Thymus (tissue), 11 donors: Measurements from ENCODE around the gene DIP2B. TPM values are rescaled to one million over a fixed set of nuclear protein-coding genes. Genes with fewer than 3 reads are reported as not detected.

Experiments used
- DNase-seq, 9 donors: peaks; one replicate each; pipeline ENCODE4 v3.0.0-alpha.2; 2013; ENCODE audit warnings: low spot score in 9 of 9, low read depth in 6 of 9, missing footprints in 1 of 9
- H3K27ac ChIP-seq, 2 donors: one replicate each; pipeline ENCODE4 v1.5.1; 2013; ENCODE audit warnings: control low read depth in 1 of 2, low read depth in 1 of 2, low read length in 1 of 2, mild to moderate bottlenecking in 1 of 2, moderate library complexity in 1 of 2
- H3K27me3 ChIP-seq, 2 donors: one replicate each; pipeline ENCODE4 v1.5.1; 2013; ENCODE audit warnings: low read length in 1 of 2; ENCODE audit not compliant: control insufficient read depth in 2 of 2, insufficient read depth in 1 of 2
- H3K36me3 ChIP-seq, 2 donors: one replicate each; pipeline ENCODE4 v1.5.1; 2013; ENCODE audit warnings: low read length in 1 of 2, mild to moderate bottlenecking in 1 of 2, moderate library complexity in 1 of 2; ENCODE audit not compliant: control insufficient read depth in 2 of 2, insufficient read depth in 2 of 2
- H3K4me1 ChIP-seq, 2 donors: one replicate each; pipeline ENCODE4 v1.5.1; 2013; ENCODE audit warnings: low read length in 2 of 2; ENCODE audit not compliant: control insufficient read depth in 2 of 2, insufficient read depth in 2 of 2
- H3K4me3 ChIP-seq, 2 donors: one replicate each; pipeline ENCODE4 v1.5.1; 2013; ENCODE audit warnings: low read length in 2 of 2, control low read depth in 1 of 2, mild to moderate bottlenecking in 1 of 2
- H3K9me3 ChIP-seq, 2 donors: one replicate each; pipeline ENCODE4 v1.5.1; 2013; ENCODE audit warnings: low read length in 1 of 2, mild to moderate bottlenecking in 1 of 2; ENCODE audit not compliant: control insufficient read depth in 2 of 2, insufficient read depth in 1 of 2
- WGBS: extraction: QIAGEN DNeasy Blood & Tissue Kit; methylation state at CpG from one replicate; pipeline ENCODE4 v1.1.7; 2013; 5-methylcytosine and 5-hydroxymethylcytosine counted together
- polyA plus RNA-seq: library from polyadenylated mRNA; stranded (reverse); fragments of 200-250 nt; gene quantifications from one replicate; pipeline ENCODE4 v1.2.3, GENCODE V29; 2013
- total RNA-seq: library from RNA; stranded (reverse); fragments of 120-200 nt; gene quantifications from one replicate; pipeline ENCODE4 v1.2.4, GENCODE V29; 2013
- donor health status: healthy.

DIP2B gene
- total and polyA plus RNA-seq, 2 donors, result 8.9 to 12.7 TPM

DNA sequence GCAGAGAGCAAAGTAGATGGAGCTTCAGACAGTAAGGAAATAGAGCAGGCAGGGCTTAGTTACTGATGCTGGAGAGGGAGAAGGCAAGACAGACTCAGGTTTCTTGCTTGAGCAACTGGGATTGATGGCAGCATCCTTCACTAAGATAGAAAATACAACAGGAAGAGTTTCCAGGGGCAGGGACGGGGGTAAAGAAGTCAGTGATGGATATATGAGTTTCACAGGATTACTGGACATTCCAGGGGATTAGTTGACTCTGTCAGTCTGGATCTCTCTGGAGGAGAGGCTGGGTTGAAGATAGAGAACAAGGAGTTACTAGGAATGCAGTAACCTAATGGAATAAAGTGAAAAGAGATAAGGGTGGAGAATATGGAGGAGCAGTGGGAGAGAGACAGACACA, 184.7 kb downstream of the DIP2B start:
- no peaks in the 10 kb centered on the region for H3K27me3 ChIP-seq
- no peaks in the 10 kb centered on the region for H3K4me1 ChIP-seq
- peaks cover 7 to 56% of the 10 kb centered on the region in 2 donors for H3K36me3 ChIP-seq
- no peak overlapping the region for H3K4me3 ChIP-seq
- no peak for DNase-seq
- WGBS, result 93% methylated on average over 1 of the region's 1 CpG
- no peaks in the 10 kb centered on the region for H3K9me3 ChIP-seq
- H3K27ac ChIP-seq, result no peak overlapping the region

DNA sequence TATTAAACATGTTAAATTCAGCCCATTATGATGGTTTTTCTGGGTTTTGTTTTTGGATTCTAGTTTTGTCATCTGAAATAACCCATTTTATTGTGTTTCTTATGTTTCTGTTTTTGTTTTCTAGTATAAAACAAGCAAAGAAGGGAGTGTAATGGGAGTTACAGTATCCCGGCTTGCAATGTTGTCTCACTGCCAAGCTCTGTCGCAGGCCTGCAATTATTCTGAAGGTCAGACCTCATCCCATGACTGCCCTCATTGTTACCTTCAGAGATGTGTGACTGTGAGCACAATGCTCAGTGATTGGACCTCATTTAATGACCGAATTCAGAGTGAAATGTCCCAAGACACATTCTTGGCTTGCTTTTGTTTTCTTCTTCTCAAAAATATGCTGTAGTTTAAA, 186.1 kb downstream of the DIP2B start:
- WGBS, result 98% methylated on average over 3 of the region's 3 CpGs
- H3K27ac ChIP-seq, result no peak overlapping the region
- peaks cover 13 to 67% of the 10 kb centered on the region in 2 donors for H3K36me3 ChIP-seq

GRCh38 chr12:50695961-50696360, 191.2 kb downstream of the DIP2B start:
- DNase-seq, result no peak
- Histone ChIP-seq H3K27ac (no peak overlapping the region), H3K4me1 (no peaks in the 10 kb centered on the region), H3K27me3 (no peaks in the 10 kb centered on the region), H3K4me3 (no peak overlapping the region), H3K9me3 (no peaks in the 10 kb centered on the region), H3K36me3 (peaks cover 49 to 80% of the 10 kb centered on the region in 2 donors)
- 91% methylated on average over 4 of the region's 4 CpGs for WGBS

More for the DNA sequence above, 186.1 kb downstream of the DIP2B start:
- no peak for DNase-seq
- Histone ChIP-seq H3K4me3 (no peak overlapping the region), H3K27me3 (no peaks in the 10 kb centered on the region), H3K9me3 (no peaks in the 10 kb centered on the region), H3K4me1 (no peaks in the 10 kb centered on the region)

- no peak overlapping the region for H3K4me3 ChIP-seq
- H3K4me1 ChIP-seq, result no peaks in the 10 kb centered on the region
- no peaks in the 10 kb centered on the region for H3K27me3 ChIP-seq
- peaks cover 49 to 81% of the 10 kb centered on the region in 2 donors for H3K36me3 ChIP-seq
- 99% methylated on average over 7 of the region's 7 CpGs for WGBS
- no peak overlapping the region for H3K27ac ChIP-seq
- no peaks in the 10 kb centered on the region for H3K9me3 ChIP-seq
- DNase-seq, result no peak
Measured at GRCh38 chr12:50696931-50697330, 192.1 kb downstream of the DIP2B start.

- Histone ChIP-seq H3K27ac (no peak overlapping the region), H3K4me1 (no peaks in the 10 kb centered on the region), H3K4me3 (no peak overlapping the region), H3K36me3 (peaks cover 42 to 73% of the 10 kb centered on the region in 2 donors), H3K9me3 (no peaks in the 10 kb centered on the region), H3K27me3 (no peaks in the 10 kb centered on the region)
- no peak for DNase-seq
- 98% methylated on average over 1 of the region's 1 CpG for WGBS
Measured at GRCh38 chr12:50699154-50699553, 194.4 kb downstream of the DIP2B start.

- no peak for DNase-seq
- no peaks in the 10 kb centered on the region for H3K27me3 ChIP-seq
- H3K9me3 ChIP-seq, result no peaks in the 10 kb centered on the region
- no peak overlapping the region for H3K27ac ChIP-seq
- WGBS, result 94% methylated on average over 6 of the region's 6 CpGs
- no peaks in the 10 kb centered on the region for H3K4me1 ChIP-seq
- H3K36me3 ChIP-seq, result peaks cover 46 to 79% of the 10 kb centered on the region in 2 donors
- no peak overlapping the region for H3K4me3 ChIP-seq
Measured at GRCh38 chr12:50699940-50700339, 195.2 kb downstream of the DIP2B start.

DNA sequence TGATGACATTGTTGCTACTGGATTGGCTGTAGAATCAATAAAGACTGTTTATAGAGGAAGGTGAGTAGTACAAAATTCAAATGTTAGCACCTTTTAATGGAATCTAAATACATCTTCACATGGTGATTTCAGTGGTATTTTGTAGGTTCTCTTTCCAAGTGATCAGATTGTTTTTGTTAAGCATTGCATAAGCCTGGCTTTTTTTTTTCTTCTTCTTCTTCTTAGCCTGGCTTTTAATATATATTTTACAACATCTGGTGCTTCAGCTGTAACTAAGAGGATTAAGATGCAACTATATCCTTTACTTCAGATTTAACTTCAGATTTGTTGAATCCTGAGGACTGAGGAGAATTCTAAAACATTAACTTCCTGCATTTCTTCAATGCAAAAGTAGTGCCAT, 201.8 kb downstream of the DIP2B start:
- H3K4me1 ChIP-seq, result no peaks in the 10 kb centered on the region
- H3K27ac ChIP-seq, result no peak overlapping the region
- no peak for DNase-seq
- no peak overlapping the region for H3K4me3 ChIP-seq
- H3K9me3 ChIP-seq, result peaks cover 0 to 2% of the 10 kb centered on the region in 2 donors
- H3K36me3 ChIP-seq, result peaks cover 31 to 68% of the 10 kb centered on the region in 2 donors
- no peaks in the 10 kb centered on the region for H3K27me3 ChIP-seq

DNA sequence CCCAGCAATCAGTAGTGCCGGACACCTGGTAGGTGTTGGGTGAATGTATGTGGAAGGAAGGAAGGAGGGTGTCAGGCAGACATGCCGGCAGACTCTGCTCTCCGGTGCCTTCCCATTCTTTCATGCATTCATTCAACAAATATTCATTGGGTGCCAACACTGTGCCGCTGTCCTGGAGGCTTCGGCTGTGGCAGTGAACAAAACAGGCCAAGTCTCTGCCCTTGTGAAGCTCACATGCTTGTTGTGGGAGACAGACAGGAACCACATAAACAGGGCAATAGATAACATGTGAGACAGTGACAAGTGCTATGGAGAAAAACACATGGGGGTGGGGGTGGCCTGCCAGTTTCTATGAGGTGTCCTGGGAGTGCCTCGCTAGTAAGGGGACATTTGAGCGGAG, 202.6 kb downstream of the DIP2B start:
- no peak for DNase-seq
- Histone ChIP-seq H3K4me3 (no peak overlapping the region), H3K9me3 (peaks cover 0 to 2% of the 10 kb centered on the region in 2 donors), H3K36me3 (peaks cover 31 to 68% of the 10 kb centered on the region in 2 donors), H3K4me1 (no peaks in the 10 kb centered on the region), H3K27me3 (no peaks in the 10 kb centered on the region), H3K27ac (no peak overlapping the region)
- WGBS, result 97% methylated on average over 7 of the region's 7 CpGs

DNA sequence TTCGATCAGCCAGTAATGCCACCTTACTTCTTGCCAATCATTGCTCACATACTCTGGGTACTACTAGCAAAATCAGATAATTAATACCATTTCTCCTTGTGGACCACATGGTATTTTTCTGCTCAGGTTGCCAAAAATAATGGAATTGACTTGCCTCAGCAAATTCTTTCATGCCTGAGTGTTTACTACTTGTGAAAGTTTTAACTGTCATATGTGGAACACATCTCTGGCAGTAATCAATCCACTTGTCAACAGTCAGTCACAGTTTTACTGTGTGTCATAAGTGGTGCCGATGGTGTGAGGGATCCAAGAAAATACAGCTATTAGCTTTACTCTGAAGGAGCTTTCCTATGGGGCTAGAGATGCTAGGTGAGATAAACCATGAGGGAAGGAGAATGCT, 203.8 kb downstream of the DIP2B start:
- peaks cover 35 to 64% of the 10 kb centered on the region in 2 donors for H3K36me3 ChIP-seq
- H3K27ac ChIP-seq, result no peak overlapping the region
- peaks cover 0 to 2% of the 10 kb centered on the region in 2 donors for H3K9me3 ChIP-seq
- WGBS, result over 99% methylated on average over 2 of the region's 2 CpGs
- no peaks in the 10 kb centered on the region for H3K27me3 ChIP-seq
- H3K4me3 ChIP-seq, result no peak overlapping the region
- no peaks in the 10 kb centered on the region for H3K4me1 ChIP-seq
- no peak for DNase-seq

DNA sequence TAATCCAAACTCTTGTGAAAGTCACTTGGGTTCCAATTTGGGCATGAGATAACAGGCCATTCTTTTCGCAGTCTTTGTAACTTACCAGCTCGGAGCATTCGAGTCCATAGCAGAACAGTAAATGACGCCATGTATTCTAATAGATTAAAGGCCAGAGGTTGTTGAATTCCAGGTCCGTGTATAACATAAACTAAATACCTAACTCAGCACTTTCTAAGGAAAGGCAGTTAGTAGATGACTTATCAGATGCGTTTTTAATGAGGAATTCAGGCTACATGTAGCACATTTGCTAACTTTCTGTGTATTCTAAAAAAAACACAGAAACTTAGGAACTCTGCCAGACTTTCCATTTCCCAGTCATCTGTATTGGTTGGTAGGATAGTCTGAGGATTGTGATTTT, 206.3 kb downstream of the DIP2B start:
- Histone ChIP-seq H3K27me3 (no peaks in the 10 kb centered on the region), H3K9me3 (peaks cover 0 to 2% of the 10 kb centered on the region in 2 donors), H3K27ac (no peak overlapping the region), H3K4me3 (no peak overlapping the region), H3K4me1 (no peaks in the 10 kb centered on the region), H3K36me3 (peaks cover 43 to 61% of the 10 kb centered on the region in 2 donors)
- no peak for DNase-seq
- 98% methylated on average over 6 of the region's 6 CpGs for WGBS
